Testis (tissue), 3 donors: ENCODE results near the gene COL23A1. TPM values are rescaled to one million over a fixed set of nuclear protein-coding genes. Genes with fewer than 3 reads are reported as not detected.
"Not testable (repeated sequence)": the region's sequence is repeated elsewhere in the genome, so short reads cannot be mapped to it uniquely, and the experiment has no call there.

Source experiments
- DNase-seq: peaks from one replicate; pipeline ENCODE4 v3.0.0-alpha.2; 2019
- H3K27ac ChIP-seq, 2 donors: fragments of 200-600 bp; sonication (generic); one replicate each; pipeline ENCODE4 v1.5.1; 2019
- H3K27me3 ChIP-seq: fragments of 200-600 bp; sonication (generic); one replicate; pipeline ENCODE4 v1.5.1; 2019
- H3K36me3 ChIP-seq: fragments of 200-600 bp; sonication (generic); one replicate; pipeline ENCODE4 v1.5.1; 2017; ENCODE audit warnings: low read depth; ENCODE audit errors: missing control alignments
- H3K4me1 ChIP-seq: fragments of 200-600 bp; sonication (generic); one replicate; pipeline ENCODE4 v1.5.1; 2019
- H3K4me3 ChIP-seq, 2 donors: fragments of 200-600 bp; sonication (generic); one replicate each; pipeline ENCODE4 v1.5.1; 2017 to 2019
- H3K9me3 ChIP-seq: fragments of 200-600 bp; sonication (generic); one replicate; pipeline ENCODE4 v1.5.1; 2017
- POLR2A ChIP-seq: fragments of 450-650 bp; IDR thresholded peaks from one replicate; pipeline ENCODE4 v1.6.1; 2017; ENCODE audit warnings: antibody characterized with exemption, mild to moderate bottlenecking, moderate library complexity
- WGBS, 2 donors: methylation state at CpG; one replicate each; pipeline ENCODE4 v1.1.5; 2018; 5-methylcytosine and 5-hydroxymethylcytosine counted together
- intact Hi-C: fragments of 100-400 bp; cut with DNase I; formaldehyde crosslinking; loops from one replicate; pipeline ENCODE4 v1.15.1; 2023; ENCODE audit warnings: low total_unique reads
- polyA plus RNA-seq: library from polyadenylated mRNA; stranded (reverse); fragments of 350-450 nt; fragmentation: Illumina TruSeq; extraction: RNeasy Lipid Tissue Mini Kit (QIAGEN cat#74804); gene quantifications from one replicate; pipeline ENCODE4 v1.2.3, GENCODE V29; 2014; ENCODE audit warnings: low read depth, low replicate concordance; ENCODE audit not compliant: insufficient read depth
- total RNA-seq, 2 donors: library from RNA; depleted of rRNA; stranded (reverse); fragments of >200 nt; gene quantifications; one replicate each; pipeline ENCODE4 v1.2.3, GENCODE V29; 2016
- TF ChIP-seq, protein P1 (sequence below), 3 experiments: fragments of 450-650 bp in 2 of 3; fragments of 200-600 bp in 1 of 3; sonication (generic) in 1 of 3; IDR thresholded peaks; one replicate each; pipeline ENCODE4 v1.5.1; 2016 to 2019; ENCODE audit warnings: antibody characterized with exemption in 3 of 3, mild to moderate bottlenecking in 2 of 3, moderate library complexity in 1 of 3

COL23A1 gene
- total and polyA plus RNA-seq, 3 donors from 2014 or later: 4.3 to 5.5 (median 5.0) TPM

DNA sequence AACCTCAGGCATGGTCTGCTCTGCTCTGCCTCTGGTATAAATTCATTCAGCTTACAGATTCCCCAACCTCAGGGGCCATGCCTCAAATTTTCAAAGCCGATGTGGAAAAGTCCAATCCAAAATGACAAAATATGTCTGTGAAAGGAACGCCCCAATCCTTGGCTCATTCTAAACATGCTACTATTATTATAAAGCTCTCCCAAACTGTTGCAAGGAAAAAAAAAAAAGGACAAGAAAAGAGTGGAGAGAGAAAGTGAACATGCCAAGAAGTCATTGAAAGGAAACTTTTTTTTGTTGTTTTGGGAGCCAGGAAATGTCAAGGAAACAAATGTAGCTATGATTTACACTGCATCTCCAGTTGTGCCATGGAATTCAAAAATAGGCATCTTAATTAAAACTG, 3.8 kb downstream of the COL23A1 start:
- H3K36me3 ChIP-seq: no peaks in the 10 kb centered on the region
- 92% methylated on average over 2 of the region's 2 CpGs for WGBS, 2 donors
- no peak for DNase-seq
- no peaks in the 10 kb centered on the region for H3K27me3 ChIP-seq
- H3K9me3 ChIP-seq: no peaks in the 10 kb centered on the region
- intact Hi-C loops: loop anchor here (10.0 kb wide), 1 partner anchor 302 kb away; no protein-coding TSS in a partner anchor
- H3K27ac ChIP-seq: no peak overlapping the region
- TF ChIP-seq POLR2A: no peak
- TF ChIP-seq, protein P1, sequence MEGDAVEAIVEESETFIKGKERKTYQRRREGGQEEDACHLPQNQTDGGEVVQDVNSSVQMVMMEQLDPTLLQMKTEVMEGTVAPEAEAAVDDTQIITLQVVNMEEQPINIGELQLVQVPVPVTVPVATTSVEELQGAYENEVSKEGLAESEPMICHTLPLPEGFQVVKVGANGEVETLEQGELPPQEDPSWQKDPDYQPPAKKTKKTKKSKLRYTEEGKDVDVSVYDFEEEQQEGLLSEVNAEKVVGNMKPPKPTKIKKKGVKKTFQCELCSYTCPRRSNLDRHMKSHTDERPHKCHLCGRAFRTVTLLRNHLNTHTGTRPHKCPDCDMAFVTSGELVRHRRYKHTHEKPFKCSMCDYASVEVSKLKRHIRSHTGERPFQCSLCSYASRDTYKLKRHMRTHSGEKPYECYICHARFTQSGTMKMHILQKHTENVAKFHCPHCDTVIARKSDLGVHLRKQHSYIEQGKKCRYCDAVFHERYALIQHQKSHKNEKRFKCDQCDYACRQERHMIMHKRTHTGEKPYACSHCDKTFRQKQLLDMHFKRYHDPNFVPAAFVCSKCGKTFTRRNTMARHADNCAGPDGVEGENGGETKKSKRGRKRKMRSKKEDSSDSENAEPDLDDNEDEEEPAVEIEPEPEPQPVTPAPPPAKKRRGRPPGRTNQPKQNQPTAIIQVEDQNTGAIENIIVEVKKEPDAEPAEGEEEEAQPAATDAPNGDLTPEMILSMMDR (IDR thresholded peaks at IDR 0.05): no peak
- H3K4me1 ChIP-seq: peaks cover 5% of the 10 kb centered on the region
- no peak overlapping the region for H3K4me3 ChIP-seq

DNA sequence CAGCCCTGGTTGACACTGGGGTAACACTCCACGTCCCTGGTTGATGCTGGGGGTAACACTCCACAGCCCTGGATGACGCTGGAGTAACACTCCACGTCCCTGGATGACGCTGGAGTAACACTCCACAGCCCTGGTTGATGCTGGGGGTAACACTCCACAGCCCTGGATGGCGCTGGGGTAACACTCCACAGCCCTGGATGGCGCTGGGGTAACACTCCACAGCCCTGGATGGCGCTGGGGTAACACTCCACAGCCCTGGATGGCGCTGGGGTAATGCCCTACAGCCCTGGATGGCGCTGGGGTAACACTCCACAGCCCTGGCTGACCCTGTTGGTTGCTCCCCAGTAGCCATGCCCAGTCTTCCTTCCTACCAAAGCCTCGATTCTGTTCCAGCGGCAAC, 4.8 kb downstream of the COL23A1 start:
- H3K4me1 ChIP-seq, H3K9me3 ChIP-seq, H3K36me3 ChIP-seq, H3K27me3 ChIP-seq, H3K4me3 ChIP-seq, H3K27ac ChIP-seq: not testable (repeated sequence)
- peak; percentile 29 for DNase-seq
- 80 to 85% methylated on average over 9 to 11 of the region's 11 CpGs for WGBS, 2 donors
- intact Hi-C loops: loop anchor here (10.0 kb wide), 1 partner anchor 301 kb away; no protein-coding TSS in a partner anchor

DNA sequence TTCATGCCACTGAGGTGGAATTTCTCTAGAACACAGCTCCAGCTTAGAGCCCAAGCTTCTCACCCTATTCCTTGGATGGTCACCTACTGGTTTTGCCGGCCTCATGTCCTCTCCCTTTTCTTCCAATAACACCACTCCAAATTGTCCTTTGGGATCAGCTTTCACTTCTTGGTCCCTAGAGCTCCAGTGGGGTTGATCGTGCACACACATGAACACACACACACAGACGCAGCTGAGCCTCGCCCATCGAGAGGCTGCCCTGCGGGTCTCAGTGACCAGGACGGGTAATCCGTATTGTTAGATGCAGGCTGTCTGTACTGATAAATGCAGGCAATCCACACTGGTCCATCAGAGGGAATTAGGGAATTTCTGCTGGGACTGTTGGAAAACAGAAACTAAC, 6.9 kb downstream of the COL23A1 start:
- H3K4me1 ChIP-seq: no peaks in the 10 kb centered on the region
- no peak overlapping the region for H3K27ac ChIP-seq
- no peaks in the 10 kb centered on the region for H3K27me3 ChIP-seq
- H3K4me3 ChIP-seq: no peak overlapping the region
- intact Hi-C loops: loop anchor here (10.0 kb wide), 1 partner anchor 298 kb away; no protein-coding TSS in a partner anchor
- no peaks in the 10 kb centered on the region for H3K36me3 ChIP-seq
- H3K9me3 ChIP-seq: no peaks in the 10 kb centered on the region
- 92% methylated on average over 8 of the region's 8 CpGs for WGBS, 2 donors
- TF ChIP-seq POLR2A: no peak
- TF ChIP-seq, protein P1 (IDR thresholded peaks at IDR 0.05): no peak
- no peak for DNase-seq

DNA sequence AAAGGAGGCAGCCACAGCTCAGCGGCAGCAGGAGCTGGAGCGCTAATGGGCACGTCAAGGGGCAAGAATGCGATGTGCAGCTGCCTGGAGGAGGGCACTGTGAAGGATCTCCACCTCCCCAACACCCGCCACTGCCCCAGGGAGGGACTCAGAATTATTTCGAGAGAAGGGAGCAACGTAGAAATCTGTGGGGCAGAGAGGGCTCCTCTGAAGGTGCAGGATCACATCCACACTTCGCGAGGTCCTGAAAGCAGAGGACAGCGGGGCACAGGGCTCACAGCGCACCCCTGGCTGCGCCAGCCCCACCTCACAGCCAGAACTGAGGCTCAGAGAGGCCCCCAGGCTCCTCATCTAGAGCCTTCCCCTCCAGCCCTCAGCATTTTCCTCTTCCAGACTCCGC, 7.9 kb downstream of the COL23A1 start:
- DNase-seq: no peak
- intact Hi-C loops: loop anchor here (10.0 kb wide), 1 partner anchor 297 kb away; no protein-coding TSS in a partner anchor
- no peak overlapping the region for H3K4me3 ChIP-seq
- TF ChIP-seq, protein P1 (IDR thresholded peaks at IDR 0.05): no peak
- no peak for TF ChIP-seq POLR2A
- no peak overlapping the region for H3K27ac ChIP-seq
- H3K27me3 ChIP-seq: no peaks in the 10 kb centered on the region
- H3K36me3 ChIP-seq: no peaks in the 10 kb centered on the region
- 88 to 95% methylated on average over 13 of the region's 13 CpGs for WGBS, 2 donors
- H3K9me3 ChIP-seq: no peaks in the 10 kb centered on the region
- H3K4me1 ChIP-seq: no peaks in the 10 kb centered on the region

DNA sequence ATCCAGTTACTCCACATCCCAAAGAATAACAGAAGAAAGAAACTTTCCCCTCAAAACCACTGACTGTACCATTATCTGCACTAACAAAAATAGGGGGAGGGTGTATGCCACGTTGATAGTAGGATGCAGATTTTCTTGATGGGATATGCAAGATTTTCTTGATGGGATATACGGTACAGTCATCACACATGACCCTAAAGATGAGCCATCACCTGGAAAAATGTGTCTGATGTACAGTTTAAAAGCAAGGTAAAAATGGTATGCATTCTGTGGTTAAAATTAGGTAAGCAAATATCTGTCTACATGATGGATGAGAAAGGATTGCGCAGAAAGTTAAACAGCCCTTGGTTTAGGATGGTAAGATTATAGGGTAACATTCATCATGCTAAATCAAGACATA, 8.6 kb downstream of the COL23A1 start:
- H3K27me3 ChIP-seq: no peaks in the 10 kb centered on the region
- H3K27ac ChIP-seq: no peak overlapping the region
- H3K4me3 ChIP-seq: no peak overlapping the region
- H3K36me3 ChIP-seq: no peaks in the 10 kb centered on the region
- no peak for TF ChIP-seq POLR2A
- TF ChIP-seq, protein P1 (IDR thresholded peaks at IDR 0.05): no peak
- DNase-seq: no peak
- H3K9me3 ChIP-seq: no peaks in the 10 kb centered on the region
- intact Hi-C loops: loop anchor here (10.0 kb wide), 1 partner anchor 297 kb away; no protein-coding TSS in a partner anchor
- 74 to 78% methylated on average over 3 of the region's 3 CpGs for WGBS, 2 donors
- H3K4me1 ChIP-seq: no peaks in the 10 kb centered on the region
